A673 (cell line): Measurements from ENCODE around the gene ZDHHC16. TPM values are rescaled to one million over a fixed set of nuclear protein-coding genes. Genes with fewer than 3 reads are reported as not detected.
A peak's percentile ranks its signal among the peaks of the same experiment; 100 is the strongest.

Experiments used
- BruUV-seq: library from RNA; stranded (reverse); fragments of 400-500 nt; replicated peaks from 2 replicates; lab custom pipeline; 2021; lab: Mats Ljungman, UMichigan
- CTCF ChIA-PET: fragments of 300-600 bp; sonication (Branson Sonifier 250); formaldehyde crosslinking; loops from one replicate; lab custom pipeline; 2022; ENCODE audit warnings: antibody characterized with exemption; lab: Charles Lee
- POLR2A ChIA-PET: fragments of 300-600 bp; sonication (Branson Sonifier 250); formaldehyde crosslinking; loops from one replicate; lab custom pipeline; 2022; ENCODE audit warnings: antibody characterized with exemption; ENCODE audit not compliant: low non-redundant PET; lab: Charles Lee
- DNase-seq: peaks from one replicate; pipeline ENCODE4 v3.0.0-alpha.2; 2015; ENCODE audit warnings: low spot score
- H3K27ac ChIP-seq: fragments of 200-600 bp; sonication (generic); 2 replicates; pipeline ENCODE4 v1.5.1; 2016; ENCODE audit warnings: mixed run types, low read depth, mild to moderate bottlenecking, mixed read lengths, antibody characterized with exemption, low read length; ENCODE audit not compliant: poor library complexity, severe bottlenecking
- H3K27me3 ChIP-seq: fragments of 200-600 bp; sonication (generic); replicated peaks from 2 replicates; pipeline ENCODE4 v1.6.1; 2017; ENCODE audit warnings: mixed run types, low read depth, mild to moderate bottlenecking, mixed read lengths, antibody characterized with exemption, low read length; ENCODE audit not compliant: insufficient read depth, poor library complexity
- H3K36me3 ChIP-seq: fragments of 200-600 bp; sonication (generic); 2 replicates; pipeline ENCODE4 v1.6.1; 2016; ENCODE audit warnings: mixed run types, mild to moderate bottlenecking, mixed read lengths, antibody characterized with exemption, low read length; ENCODE audit not compliant: insufficient read depth, poor library complexity, severe bottlenecking
- H3K4me1 ChIP-seq: fragments of 200-600 bp; sonication (generic); 2 replicates; pipeline ENCODE4 v1.6.1; 2017; ENCODE audit warnings: mixed run types, mild to moderate bottlenecking, mixed read lengths, antibody characterized with exemption, low read length; ENCODE audit not compliant: insufficient read depth, poor library complexity, severe bottlenecking
- H3K4me3 ChIP-seq: fragments of 200-600 bp; sonication (generic); 2 replicates; pipeline ENCODE4 v1.5.1; 2016; ENCODE audit warnings: low read depth, mixed run types, mild to moderate bottlenecking, mixed read lengths, low read length; ENCODE audit not compliant: poor library complexity, severe bottlenecking
- H3K9me3 ChIP-seq: fragments of 200-600 bp; sonication (generic); 2 replicates; pipeline ENCODE4 v1.6.1; 2016; ENCODE audit warnings: mixed run types, low read depth, mild to moderate bottlenecking, mixed read lengths, antibody characterized with exemption, low read length; ENCODE audit not compliant: poor library complexity, severe bottlenecking
- CTCF ChIP-seq: fragments of 300-800, 200-600 bp; sonication (generic); conservative IDR thresholded peaks from 2 replicates; pipeline ENCODE4 v1.5.1; 2017; ENCODE audit warnings: low read depth, mild to moderate bottlenecking, antibody characterized with exemption, low read length, moderate library complexity, mixed read lengths
- EZH2 ChIP-seq: fragments of 200-600 bp; sonication (generic); IDR thresholded peaks from 2 replicates; pipeline ENCODE4 v1.6.1; 2017; ENCODE audit warnings: borderline replicate concordance, low read depth, mild to moderate bottlenecking, mixed read lengths, antibody characterized with exemption, low read length; ENCODE audit not compliant: poor library complexity, severe bottlenecking
- intact Hi-C: fragments of 100-400 bp; cut with micrococcal nuclease; formaldehyde crosslinking; loops from one replicate; pipeline ENCODE4 v1.10.0; 2022; ENCODE audit not compliant: unreplicated experiment
- total RNA-seq: library from RNA; stranded (reverse); gene quantifications from 2 replicates; pipeline ENCODE4 v1.2.3, GENCODE V29; 2021

ZDHHC16 gene
- total RNA-seq, 1 experiment from 2014 or later = 49.2 TPM

- DNase-seq = peak; percentile 99
- H3K36me3 ChIP-seq = peaks cover 12% of the 10 kb centered on the region
- intact Hi-C loops = no loop called here
- TF ChIP-seq CTCF (0 out of 2 replicates have a peak, but pooled peaks have one; percentile 18), EZH2 (no peak)
- peak within 1 kb of the TSS; percentile 86 for H3K27ac ChIP-seq
- TSS peak; percentile 87 for BruUV-seq
- CTCF ChIA-PET = interaction anchor here (1.3 kb wide), 1 partner anchor 11 kb away, joined by 4 read pairs; no protein-coding TSS in a partner anchor
- no peaks in the 10 kb centered on the region for H3K27me3 ChIP-seq
- peaks cover 10% of the 10 kb centered on the region for H3K4me1 ChIP-seq
- H3K4me3 ChIP-seq = peak within 1 kb of the TSS; percentile 99
- H3K9me3 ChIP-seq = no peaks in the 10 kb centered on the region
- POLR2A ChIA-PET = interaction anchor here (0.5 to 0.6 kb wide), 2 partner anchors 22 to 82 kb away, joined by 3 to 5 read pairs; no protein-coding TSS in a partner anchor
These were observed 45.1 kb upstream of the ZDHHC16 start, which contains the start of gene RRP12 for GRCh38 chr10:97400665-97401454. Gene RRP12, minus strand, starts transcription at chr10:97401340. Its CDS starts 109 bp downstream, at chr10:97401231.

GRCh38 chr10:97401455-97401919, 44.5 kb upstream of the ZDHHC16 start:
- no peaks in the 10 kb centered on the region for H3K9me3 ChIP-seq
- no peak for DNase-seq
- H3K4me1 ChIP-seq = peaks cover 10% of the 10 kb centered on the region
- H3K4me3 ChIP-seq = peak overlapping the region; percentile 99
- BruUV-seq = no TSS peak
- intact Hi-C loops = no loop called here
- CTCF ChIA-PET = interaction anchor here (1.3 kb wide), 1 partner anchor 10 kb away, joined by 4 read pairs; no protein-coding TSS in a partner anchor
- H3K36me3 ChIP-seq = peaks cover 6% of the 10 kb centered on the region
- TF ChIP-seq EZH2 (no peak), CTCF (no peak)
- peak overlapping the region; percentile 86 for H3K27ac ChIP-seq
- H3K27me3 ChIP-seq = no peaks in the 10 kb centered on the region
- POLR2A ChIA-PET = interaction anchor here (0.5 kb wide), 1 partner anchor 83 kb away, joined by 5 read pairs; no protein-coding TSS in a partner anchor

GRCh38 chr10:97404044-97404443, 41.9 kb upstream of the ZDHHC16 start:
- intact Hi-C loops = no loop called here
- POLR2A ChIA-PET = no interaction called here
- H3K4me3 ChIP-seq = no peak overlapping the region
- H3K27ac ChIP-seq = no peak overlapping the region
- H3K9me3 ChIP-seq = no peaks in the 10 kb centered on the region
- CTCF ChIA-PET = no interaction called here
- no peak for DNase-seq
- H3K4me1 ChIP-seq = peaks cover 10% of the 10 kb centered on the region
- TF ChIP-seq CTCF (no peak), EZH2 (no peak)
- H3K27me3 ChIP-seq = no peaks in the 10 kb centered on the region
- BruUV-seq = no TSS peak
- no peaks in the 10 kb centered on the region for H3K36me3 ChIP-seq
